NB4 (cell line): Measurements from ENCODE around the gene RHEBL1.

Experiments
- DNase-seq: peaks from one replicate; pipeline ENCODE4 v3.0.0; 2010; ENCODE audit warnings: low read depth
- H3K4me3 ChIP-seq: one replicate; pipeline ENCODE4 v1.5.1; 2011; ENCODE audit warnings: mild to moderate bottlenecking, low read depth, low read length, moderate library complexity
- MYC ChIP-seq: IDR thresholded peaks from 2 replicates; pipeline ENCODE4 v1.6.1; 2011; ENCODE audit warnings: low read depth, low read length
- POLR2A ChIP-seq: IDR thresholded peaks from 2 replicates; pipeline ENCODE4 v1.6.1; 2011; ENCODE audit warnings: mild to moderate bottlenecking; ENCODE audit not compliant: insufficient read length; ENCODE audit errors: extremely low read depth
- TF ChIP-seq, protein P1 (sequence below): IDR thresholded peaks from 2 replicates; pipeline ENCODE4 v1.6.1; 2011; ENCODE audit warnings: low read depth, low read length
- TF ChIP-seq, protein P2 (sequence below): IDR thresholded peaks from one replicate; pipeline ENCODE4 v1.5.1; 2012; ENCODE audit warnings: low read depth, low read length

The RHEBL1 gene

DNA sequence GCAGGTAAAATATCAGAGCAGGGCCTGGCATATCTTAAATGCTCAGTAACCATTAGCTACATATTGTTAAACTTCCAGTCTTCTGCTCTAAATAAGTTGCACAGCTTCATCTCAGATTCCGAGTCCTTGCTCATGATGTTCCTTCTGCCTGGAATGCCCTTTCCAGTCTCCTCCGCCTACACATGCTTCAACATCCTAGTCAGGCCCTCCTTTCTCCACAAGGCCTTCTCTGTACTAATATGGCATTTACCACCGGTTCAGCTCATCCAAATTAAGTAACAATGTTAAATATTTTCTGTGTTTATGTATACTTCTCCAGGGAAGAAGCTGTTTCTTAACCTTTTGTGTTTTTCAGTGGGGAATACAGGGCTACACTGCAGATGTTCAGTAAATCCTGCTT is 16.3 kb upstream of the RHEBL1 start:
- DNase-seq = no peak
- H3K4me3 ChIP-seq = no peak overlapping the region

DNA sequence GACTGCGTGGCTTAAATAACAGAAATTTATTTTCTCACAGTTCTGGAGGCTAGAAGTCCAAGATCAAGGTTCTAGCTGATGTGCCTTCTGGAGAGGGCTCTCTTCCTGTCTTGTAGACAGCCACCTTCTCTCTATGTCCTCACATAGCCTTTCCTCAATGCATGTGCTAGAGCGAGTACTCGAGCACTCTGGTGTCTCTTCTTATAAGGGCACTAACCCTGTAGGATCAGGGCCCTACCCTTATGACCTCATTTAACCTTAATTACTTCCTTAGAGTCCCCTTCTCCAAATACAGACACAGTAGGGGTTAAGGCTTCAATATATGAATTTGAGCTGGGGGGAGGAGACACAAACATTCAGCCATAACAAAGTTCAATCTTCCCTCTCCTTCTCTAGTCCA is 14.7 kb upstream of the RHEBL1 start:
- no peak overlapping the region for H3K4me3 ChIP-seq
- TF ChIP-seq MYC (no peak), POLR2A (no peak)
- TF ChIP-seq, protein P1, sequence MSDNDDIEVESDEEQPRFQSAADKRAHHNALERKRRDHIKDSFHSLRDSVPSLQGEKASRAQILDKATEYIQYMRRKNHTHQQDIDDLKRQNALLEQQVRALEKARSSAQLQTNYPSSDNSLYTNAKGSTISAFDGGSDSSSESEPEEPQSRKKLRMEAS = no peak
- TF ChIP-seq, protein P2, sequence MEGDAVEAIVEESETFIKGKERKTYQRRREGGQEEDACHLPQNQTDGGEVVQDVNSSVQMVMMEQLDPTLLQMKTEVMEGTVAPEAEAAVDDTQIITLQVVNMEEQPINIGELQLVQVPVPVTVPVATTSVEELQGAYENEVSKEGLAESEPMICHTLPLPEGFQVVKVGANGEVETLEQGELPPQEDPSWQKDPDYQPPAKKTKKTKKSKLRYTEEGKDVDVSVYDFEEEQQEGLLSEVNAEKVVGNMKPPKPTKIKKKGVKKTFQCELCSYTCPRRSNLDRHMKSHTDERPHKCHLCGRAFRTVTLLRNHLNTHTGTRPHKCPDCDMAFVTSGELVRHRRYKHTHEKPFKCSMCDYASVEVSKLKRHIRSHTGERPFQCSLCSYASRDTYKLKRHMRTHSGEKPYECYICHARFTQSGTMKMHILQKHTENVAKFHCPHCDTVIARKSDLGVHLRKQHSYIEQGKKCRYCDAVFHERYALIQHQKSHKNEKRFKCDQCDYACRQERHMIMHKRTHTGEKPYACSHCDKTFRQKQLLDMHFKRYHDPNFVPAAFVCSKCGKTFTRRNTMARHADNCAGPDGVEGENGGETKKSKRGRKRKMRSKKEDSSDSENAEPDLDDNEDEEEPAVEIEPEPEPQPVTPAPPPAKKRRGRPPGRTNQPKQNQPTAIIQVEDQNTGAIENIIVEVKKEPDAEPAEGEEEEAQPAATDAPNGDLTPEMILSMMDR = no peak
- DNase-seq = no peak

More for the DNA sequence above, 16.3 kb upstream of the RHEBL1 start:
- TF ChIP-seq POLR2A (no peak), MYC (no peak)
- TF ChIP-seq, protein P1 = no peak
- TF ChIP-seq, protein P2 = no peak

DNA sequence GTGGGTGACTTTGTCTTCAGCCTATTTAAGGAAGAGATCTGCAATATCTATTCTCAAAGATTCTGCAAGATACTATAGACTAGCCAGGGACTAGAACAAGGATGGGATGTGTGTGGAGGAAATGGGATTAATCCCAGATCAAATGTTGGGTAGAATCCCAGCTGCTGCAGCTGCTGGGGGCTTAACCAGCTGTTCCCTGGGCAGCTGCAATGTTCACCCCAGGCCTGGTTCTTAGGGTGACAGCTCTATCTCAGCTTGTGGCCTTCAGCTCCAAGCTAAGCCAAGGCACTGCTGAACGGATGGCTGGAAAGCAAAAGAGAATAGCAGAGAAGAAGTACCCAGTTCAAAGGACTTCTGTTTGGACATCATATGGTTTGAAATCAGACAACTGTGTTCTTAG is 10.0 kb upstream of the RHEBL1 start:
- TF ChIP-seq, protein P2 = no peak
- TF ChIP-seq, protein P1 = no peak
- TF ChIP-seq MYC (no peak), POLR2A (no peak)
- DNase-seq = no peak
- H3K4me3 ChIP-seq = no peak overlapping the region

DNA sequence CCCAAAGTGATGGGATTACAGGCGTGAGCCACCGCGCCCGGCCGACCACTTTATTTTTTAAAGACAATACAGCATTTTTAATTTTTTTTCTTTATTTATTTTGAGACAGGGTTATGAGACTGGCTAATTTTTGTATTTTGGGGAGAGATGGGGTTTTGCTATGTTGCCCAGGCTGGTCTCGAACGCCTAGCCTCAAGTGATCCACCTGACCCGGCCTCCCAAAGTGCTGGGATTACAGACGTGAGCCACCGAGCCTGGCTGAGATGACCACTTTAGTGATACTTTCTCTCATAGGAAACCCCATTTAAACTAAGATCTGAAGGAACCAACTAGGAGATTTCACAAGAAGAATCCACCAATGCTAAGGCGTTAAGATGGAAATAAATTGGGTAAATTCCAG is 1.2 kb upstream of the RHEBL1 start:
- DNase-seq = no peak
- H3K4me3 ChIP-seq = no peak overlapping the region
- TF ChIP-seq, protein P2 = no peak
- TF ChIP-seq MYC = no peak
- no peak for TF ChIP-seq POLR2A
- TF ChIP-seq, protein P1 = no peak

DNA sequence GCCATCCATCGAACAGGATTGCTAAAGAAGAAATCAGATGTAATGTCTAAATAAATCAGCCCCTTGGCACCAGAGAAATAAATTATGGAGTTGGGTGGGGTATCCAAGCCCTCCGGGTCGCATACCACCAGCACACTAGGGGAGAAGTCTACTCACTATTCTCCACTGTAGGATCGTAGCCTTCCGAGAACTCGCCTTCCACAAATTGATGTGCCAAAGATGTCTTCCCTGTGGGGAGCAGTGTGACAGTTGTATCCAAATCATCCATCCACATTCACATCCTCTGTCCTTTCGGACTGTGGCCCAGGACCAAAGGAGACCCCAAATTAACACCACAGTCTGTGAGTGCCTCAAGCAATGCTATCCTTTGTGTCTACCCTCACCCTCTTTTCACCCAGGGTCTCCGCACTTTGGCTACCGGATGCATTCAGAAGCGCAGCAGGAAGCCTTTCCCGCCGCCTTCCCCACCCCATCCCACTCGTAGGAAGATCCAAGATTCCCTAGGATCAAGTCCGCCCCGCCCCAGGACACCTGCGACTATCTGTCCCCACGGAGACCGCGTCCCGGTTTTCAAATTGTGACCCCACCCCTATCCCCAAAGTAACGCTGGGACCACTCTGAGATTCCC is 786 bp downstream of the RHEBL1 start:
- DNase-seq = no peak
- TF ChIP-seq, protein P2 = no peak
- TF ChIP-seq, protein P1 = no peak
- TF ChIP-seq POLR2A (no peak), MYC (no peak)
- H3K4me3 ChIP-seq = peak overlapping the region; percentile 83
